Measurements from ENCODE around the gene POFUT2.
A peak's percentile ranks its signal among the peaks of the same experiment; 100 is the strongest.

The POFUT2 gene

GRCh38 chr21:45270306-45270821 is 17.3 kb downstream of the POFUT2 start:
- peak; percentile 34 for TF ChIP-seq CTCF (IDR thresholded peaks at IDR 0.05; ENCODE audit: control insufficient read depth, extremely low read depth, insufficient read depth)
- no peak overlapping the region for H3K4me3 ChIP-seq (ENCODE audit: low read depth, low read length)
- DNase-seq (ENCODE audit: low read depth), result no peak

- no peak overlapping the region for H3K4me3 ChIP-seq (ENCODE audit: low read depth, low read length)
- TF ChIP-seq CTCF (IDR thresholded peaks at IDR 0.05; ENCODE audit: control insufficient read depth, extremely low read depth, insufficient read depth), result no peak
- DNase-seq (ENCODE audit: low read depth), result no peak
Observed at GRCh38 chr21:45269861-45270260, 17.8 kb downstream of the POFUT2 start.

- TF ChIP-seq CTCF (IDR thresholded peaks at IDR 0.05; ENCODE audit: control insufficient read depth, extremely low read depth, insufficient read depth), result no peak
Observed at GRCh38 chr21:45267390-45267760, 20.3 kb downstream of the POFUT2 start.

GRCh38 chr21:45266518-45267389 is 20.9 kb downstream of the POFUT2 start:
- no peak overlapping the region for H3K4me3 ChIP-seq (ENCODE audit: low read depth, low read length)
- no peak for DNase-seq (ENCODE audit: low read depth)

More at GRCh38 chr21:45267390-45267760, 20.3 kb downstream of the POFUT2 start:
- H3K4me3 ChIP-seq (ENCODE audit: low read depth, low read length), result no peak overlapping the region
- no peak for DNase-seq (ENCODE audit: low read depth)

GRCh38 chr21:45265721-45266517 is 21.8 kb downstream of the POFUT2 start:
- no peak for TF ChIP-seq CTCF (IDR thresholded peaks at IDR 0.05; ENCODE audit: control insufficient read depth, extremely low read depth, insufficient read depth)
- no peak overlapping the region for H3K4me3 ChIP-seq (ENCODE audit: low read depth, low read length)
- DNase-seq (ENCODE audit: low read depth), result no peak

More at GRCh38 chr21:45266518-45267389, 20.9 kb downstream of the POFUT2 start:
- TF ChIP-seq CTCF (IDR thresholded peaks at IDR 0.05; ENCODE audit: control insufficient read depth, extremely low read depth, insufficient read depth), result no peak

- no peak for TF ChIP-seq CTCF (IDR thresholded peaks at IDR 0.05; ENCODE audit: control insufficient read depth, extremely low read depth, insufficient read depth)
- DNase-seq (ENCODE audit: low read depth), result no peak
Observed at GRCh38 chr21:45264912-45265515, 22.7 kb downstream of the POFUT2 start.

More at GRCh38 chr21:45264912-45265515, 22.7 kb downstream of the POFUT2 start:
- no peak overlapping the region for H3K4me3 ChIP-seq (ENCODE audit: low read depth, low read length)
